Colonic mucosa (tissue), 4 donors: ENCODE measurements around the gene CAPZB. TPM values are rescaled to one million over a fixed set of nuclear protein-coding genes. Genes with fewer than 3 reads are reported as not detected.
A peak's percentile ranks its signal among the peaks of the same experiment; 100 is the strongest.

ENCODE experiments used
- DNase-seq: peaks from one replicate; pipeline ENCODE4 v3.0.0-alpha.2; 2020
- H3K27ac ChIP-seq: fragments of 200-600 bp; one replicate; pipeline ENCODE4 v1.8.0; 2021
- H3K27me3 ChIP-seq: fragments of 200-600 bp; one replicate; pipeline ENCODE4 v1.8.0; 2021
- H3K36me3 ChIP-seq: fragments of 200-600 bp; one replicate; pipeline ENCODE4 v1.8.0; 2021
- H3K4me1 ChIP-seq: fragments of 200-600 bp; one replicate; pipeline ENCODE4 v1.8.0; 2021; ENCODE audit warnings: mild to moderate bottlenecking
- H3K4me3 ChIP-seq: fragments of 200-600 bp; one replicate; pipeline ENCODE4 v1.8.0; 2021
- H3K9ac ChIP-seq, 2 donors: one replicate each; pipeline ENCODE4 v1.7.0; 2013; ENCODE audit warnings: control low read depth in 2 of 2, low read depth in 2 of 2, low read length in 2 of 2
- H3K9me3 ChIP-seq: fragments of 200-600 bp; one replicate; pipeline ENCODE4 v1.8.0; 2021
- intact Hi-C: fragments of 100-400 bp; cut with DNase I; formaldehyde crosslinking; loops from one replicate; pipeline ENCODE4 v1.14.1; 2022
- total RNA-seq, 2 donors: library from RNA; stranded (reverse); fragmentation: NEBNext Ultra II Directional in 1 of 2; extraction: Animal tissue kit (Norgen Biotek cat#: 25700) in 1 of 2; gene quantifications; one replicate each; pipeline ENCODE4 v1.2.1, GENCODE V29; 2021
- TF ChIP-seq, protein P1 (sequence below): fragments of 200-600 bp; IDR thresholded peaks from one replicate; pipeline ENCODE4 v1.8.0; 2022; ENCODE audit warnings: antibody characterized with exemption, mild to moderate bottlenecking
- donor health status: healthy.
- donor health status: DM: no; HTN: no; CAD: no.
- donor health status: DM: no; HTN: no; CAD: no.

CAPZB gene
- total RNA-seq, 2 donors from 2014 or later = 397 to 407 TPM

DNA sequence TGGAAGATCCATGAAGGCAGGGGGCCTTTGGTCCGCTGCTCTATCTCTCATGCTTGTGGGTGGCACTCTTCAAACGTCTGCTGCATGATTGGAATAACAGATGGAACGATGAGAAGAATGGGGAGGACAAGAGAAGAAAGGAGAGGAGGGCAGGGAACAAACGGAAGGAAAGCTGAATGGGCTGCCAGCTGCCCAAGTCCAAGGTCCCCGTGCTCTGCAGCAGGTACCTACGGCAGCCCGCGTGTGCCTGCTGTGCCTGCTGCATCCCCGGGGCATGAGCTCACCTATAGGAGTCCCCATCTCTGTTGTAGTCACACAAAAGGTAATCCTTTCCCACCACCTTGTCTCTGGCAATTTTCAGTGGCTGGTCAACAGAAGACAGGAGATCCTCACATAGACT, 100.1 kb downstream of the CAPZB start:
- H3K9ac ChIP-seq = peak overlapping the region in 1 of 2 donors; percentile 30
- H3K9me3 ChIP-seq = no peaks in the 10 kb centered on the region
- intact Hi-C loops = no loop called here
- H3K27me3 ChIP-seq = no peaks in the 10 kb centered on the region
- TF ChIP-seq, protein P1, sequence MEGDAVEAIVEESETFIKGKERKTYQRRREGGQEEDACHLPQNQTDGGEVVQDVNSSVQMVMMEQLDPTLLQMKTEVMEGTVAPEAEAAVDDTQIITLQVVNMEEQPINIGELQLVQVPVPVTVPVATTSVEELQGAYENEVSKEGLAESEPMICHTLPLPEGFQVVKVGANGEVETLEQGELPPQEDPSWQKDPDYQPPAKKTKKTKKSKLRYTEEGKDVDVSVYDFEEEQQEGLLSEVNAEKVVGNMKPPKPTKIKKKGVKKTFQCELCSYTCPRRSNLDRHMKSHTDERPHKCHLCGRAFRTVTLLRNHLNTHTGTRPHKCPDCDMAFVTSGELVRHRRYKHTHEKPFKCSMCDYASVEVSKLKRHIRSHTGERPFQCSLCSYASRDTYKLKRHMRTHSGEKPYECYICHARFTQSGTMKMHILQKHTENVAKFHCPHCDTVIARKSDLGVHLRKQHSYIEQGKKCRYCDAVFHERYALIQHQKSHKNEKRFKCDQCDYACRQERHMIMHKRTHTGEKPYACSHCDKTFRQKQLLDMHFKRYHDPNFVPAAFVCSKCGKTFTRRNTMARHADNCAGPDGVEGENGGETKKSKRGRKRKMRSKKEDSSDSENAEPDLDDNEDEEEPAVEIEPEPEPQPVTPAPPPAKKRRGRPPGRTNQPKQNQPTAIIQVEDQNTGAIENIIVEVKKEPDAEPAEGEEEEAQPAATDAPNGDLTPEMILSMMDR = no peak
- no peak overlapping the region for H3K4me3 ChIP-seq
- H3K36me3 ChIP-seq = no peaks in the 10 kb centered on the region
- H3K4me1 ChIP-seq = peaks cover 30% of the 10 kb centered on the region
- H3K27ac ChIP-seq = peak overlapping the region; percentile 79
- no peak for DNase-seq

GRCh38 chr1:19384772-19385187, 100.6 kb downstream of the CAPZB start:
- H3K9me3 ChIP-seq = no peaks in the 10 kb centered on the region
- no peaks in the 10 kb centered on the region for H3K36me3 ChIP-seq
- no peak overlapping the region for H3K9ac ChIP-seq
- intact Hi-C loops = no loop called here
- DNase-seq = peak; percentile 65
- peak overlapping the region; percentile 79 for H3K27ac ChIP-seq
- H3K27me3 ChIP-seq = no peaks in the 10 kb centered on the region
- TF ChIP-seq, protein P1 = no peak
- no peak overlapping the region for H3K4me3 ChIP-seq
- peaks cover 30% of the 10 kb centered on the region for H3K4me1 ChIP-seq

DNA sequence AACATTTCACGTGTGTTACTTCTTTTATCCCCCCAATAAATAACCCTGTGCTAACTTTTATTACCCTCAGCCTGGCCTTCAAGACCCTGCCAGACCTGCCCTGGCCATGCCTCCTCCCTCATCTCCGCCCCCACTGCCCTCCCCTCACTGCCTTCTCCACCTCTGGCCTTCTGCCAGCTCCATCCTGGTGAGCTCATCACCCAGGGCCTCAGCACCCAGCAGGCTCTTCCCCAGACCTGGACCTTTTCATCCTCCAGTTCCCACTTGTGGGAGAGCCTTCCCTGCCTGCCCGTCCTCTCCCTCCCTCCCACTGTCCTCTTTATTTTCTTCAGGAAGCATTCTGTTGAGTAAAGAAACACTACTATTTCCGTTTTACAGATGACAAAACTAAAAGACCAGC, 101.2 kb downstream of the CAPZB start:
- peak overlapping the region; percentile 79 for H3K27ac ChIP-seq

DNA sequence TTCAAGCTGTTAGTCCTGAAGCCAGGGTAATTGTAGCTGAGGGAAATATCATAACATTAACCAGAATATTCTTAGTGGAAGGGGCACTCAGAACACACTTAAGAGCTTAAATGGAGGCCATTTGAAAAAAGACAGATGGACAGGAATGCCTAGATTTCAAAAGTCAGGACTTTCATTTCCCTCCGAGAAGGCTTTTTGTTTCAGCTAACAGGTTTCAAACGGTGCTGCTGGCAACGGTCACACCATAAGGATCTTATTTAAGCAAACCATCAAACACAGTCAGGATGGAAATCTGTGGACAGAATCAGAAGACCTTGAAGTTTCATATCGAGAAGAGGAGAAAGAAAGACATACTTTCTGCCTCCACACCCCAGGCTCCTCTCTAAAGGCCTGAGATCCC, 103.1 kb downstream of the CAPZB start:
- Histone ChIP-seq H3K9ac (no peak overlapping the region), H3K36me3 (no peaks in the 10 kb centered on the region), H3K4me3 (no peak overlapping the region), H3K27ac (no peak overlapping the region), H3K27me3 (no peaks in the 10 kb centered on the region), H3K4me1 (peaks cover 21% of the 10 kb centered on the region), H3K9me3 (no peaks in the 10 kb centered on the region)
- no peak for DNase-seq
- TF ChIP-seq, protein P1 = no peak
- intact Hi-C loops = no loop called here

More for the DNA sequence above, 101.2 kb downstream of the CAPZB start:
- intact Hi-C loops = no loop called here
- Histone ChIP-seq H3K4me3 (no peak overlapping the region), H3K9ac (no peak overlapping the region), H3K27me3 (no peaks in the 10 kb centered on the region), H3K9me3 (no peaks in the 10 kb centered on the region), H3K36me3 (no peaks in the 10 kb centered on the region), H3K4me1 (peaks cover 30% of the 10 kb centered on the region)
- peak; percentile 44 for DNase-seq
- TF ChIP-seq, protein P1 = no peak

GRCh38 chr1:19381261-19381660, 104.1 kb downstream of the CAPZB start:
- H3K27ac ChIP-seq = no peak overlapping the region
- TF ChIP-seq, protein P1 = no peak
- H3K4me1 ChIP-seq = peaks cover 15% of the 10 kb centered on the region
- no peaks in the 10 kb centered on the region for H3K27me3 ChIP-seq
- H3K36me3 ChIP-seq = no peaks in the 10 kb centered on the region
- no peak overlapping the region for H3K4me3 ChIP-seq
- H3K9ac ChIP-seq = no peak overlapping the region
- no peak for DNase-seq
- H3K9me3 ChIP-seq = no peaks in the 10 kb centered on the region
- intact Hi-C loops = no loop called here
